LNCaP clone FGC (cell line): ENCODE measurements around the gene FAR2.

ENCODE experiments used
- DNase-seq: peaks from one replicate; pipeline ENCODE4 v3.0.0-alpha.2; 2011; ENCODE audit warnings: low read depth
- H3K4me3 ChIP-seq: 2 replicates; pipeline ENCODE4 v1.5.1; 2011; ENCODE audit warnings: mild to moderate bottlenecking, low read depth, low read length, control low read depth
- TF ChIP-seq, protein P1 (sequence below): IDR thresholded peaks from 2 replicates; pipeline ENCODE4 v1.5.1; 2012; ENCODE audit warnings: mild to moderate bottlenecking; ENCODE audit not compliant: control insufficient read depth, insufficient read depth; ENCODE audit errors: extremely low read depth

The FAR2 gene

DNA sequence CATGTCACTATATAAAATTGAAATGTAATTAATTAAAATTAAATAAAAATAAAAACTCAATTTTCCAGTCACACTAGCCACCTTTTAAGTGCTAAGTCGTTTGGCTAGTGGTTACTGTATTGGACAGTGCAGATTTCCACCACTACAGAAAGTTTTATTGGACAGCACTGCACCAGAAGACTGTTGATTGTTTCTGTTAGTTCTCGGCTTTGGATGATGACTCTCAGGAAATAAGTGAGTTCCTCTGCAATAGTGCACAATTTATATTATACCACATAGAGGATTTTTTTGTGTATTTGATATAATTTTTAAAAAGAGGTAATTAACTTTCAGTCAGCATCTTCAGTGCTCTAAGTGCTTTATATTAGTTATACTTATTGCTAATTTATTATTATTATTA is 52.7 kb downstream of the FAR2 start:
- TF ChIP-seq, protein P1, sequence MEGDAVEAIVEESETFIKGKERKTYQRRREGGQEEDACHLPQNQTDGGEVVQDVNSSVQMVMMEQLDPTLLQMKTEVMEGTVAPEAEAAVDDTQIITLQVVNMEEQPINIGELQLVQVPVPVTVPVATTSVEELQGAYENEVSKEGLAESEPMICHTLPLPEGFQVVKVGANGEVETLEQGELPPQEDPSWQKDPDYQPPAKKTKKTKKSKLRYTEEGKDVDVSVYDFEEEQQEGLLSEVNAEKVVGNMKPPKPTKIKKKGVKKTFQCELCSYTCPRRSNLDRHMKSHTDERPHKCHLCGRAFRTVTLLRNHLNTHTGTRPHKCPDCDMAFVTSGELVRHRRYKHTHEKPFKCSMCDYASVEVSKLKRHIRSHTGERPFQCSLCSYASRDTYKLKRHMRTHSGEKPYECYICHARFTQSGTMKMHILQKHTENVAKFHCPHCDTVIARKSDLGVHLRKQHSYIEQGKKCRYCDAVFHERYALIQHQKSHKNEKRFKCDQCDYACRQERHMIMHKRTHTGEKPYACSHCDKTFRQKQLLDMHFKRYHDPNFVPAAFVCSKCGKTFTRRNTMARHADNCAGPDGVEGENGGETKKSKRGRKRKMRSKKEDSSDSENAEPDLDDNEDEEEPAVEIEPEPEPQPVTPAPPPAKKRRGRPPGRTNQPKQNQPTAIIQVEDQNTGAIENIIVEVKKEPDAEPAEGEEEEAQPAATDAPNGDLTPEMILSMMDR = no peak
- H3K4me3 ChIP-seq = no peak overlapping the region
- DNase-seq = no peak

DNA sequence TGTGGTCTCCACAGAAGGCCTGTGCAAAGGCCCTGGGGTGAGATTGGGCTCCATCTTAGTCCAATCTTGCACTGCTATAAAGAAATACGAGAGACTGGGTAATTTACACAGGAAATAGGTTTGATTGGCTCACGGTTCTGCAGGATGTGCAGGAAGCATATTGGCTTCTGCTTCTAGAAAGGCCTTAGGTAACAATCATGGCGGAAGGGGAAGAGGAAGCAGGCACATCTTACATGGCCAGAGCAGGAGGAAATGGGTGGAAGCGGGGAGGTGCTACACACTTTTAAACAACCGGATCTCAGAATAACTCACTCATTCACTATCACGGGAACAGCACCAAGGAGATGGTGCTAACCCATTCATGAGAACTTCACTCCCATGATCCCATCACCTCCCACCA is 55.4 kb downstream of the FAR2 start:
- no peak overlapping the region for H3K4me3 ChIP-seq
- TF ChIP-seq, protein P1 = no peak
- DNase-seq = no peak

DNA sequence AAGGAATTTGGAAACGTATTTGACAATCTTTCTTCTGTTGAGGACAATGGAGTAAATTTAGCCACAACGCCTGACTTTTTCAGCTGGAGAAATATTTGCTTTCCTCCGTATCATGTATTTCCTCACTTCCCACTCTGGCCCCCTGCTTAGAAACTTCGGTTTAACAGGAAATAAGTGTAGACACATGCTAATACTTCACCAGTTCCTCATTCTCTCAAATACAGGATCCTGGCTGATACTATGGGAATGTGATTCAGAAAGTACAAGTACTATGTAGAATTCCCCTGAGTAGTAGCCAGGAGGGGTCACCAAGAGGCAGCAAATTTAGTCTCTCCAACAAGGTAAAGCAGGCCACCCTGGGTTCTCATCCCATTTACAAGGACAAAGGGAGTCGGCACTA is 58.0 kb downstream of the FAR2 start:
- TF ChIP-seq, protein P1 = no peak
- no peak overlapping the region for H3K4me3 ChIP-seq
- no peak for DNase-seq

DNA sequence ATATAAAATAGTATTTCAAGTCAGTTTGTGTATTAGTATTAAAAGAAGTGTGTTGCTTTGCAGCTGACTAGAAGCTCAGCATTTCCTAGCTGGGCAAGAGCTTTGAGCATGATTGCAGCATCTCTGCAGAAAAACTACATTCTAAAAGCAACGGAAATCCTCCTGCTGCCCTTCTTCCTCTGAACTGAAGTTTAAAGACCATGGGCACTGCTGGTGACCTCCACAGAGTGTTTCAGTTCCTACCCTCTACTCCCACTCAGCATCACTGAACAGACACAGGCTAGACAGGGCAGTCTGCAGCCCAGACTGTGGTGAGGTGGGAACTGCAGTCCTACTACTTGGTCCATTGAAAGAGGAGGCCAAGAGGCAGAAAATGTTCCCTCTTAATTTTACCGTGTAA is 59.0 kb downstream of the FAR2 start:
- TF ChIP-seq, protein P1 = no peak
- no peak for DNase-seq
- no peak overlapping the region for H3K4me3 ChIP-seq

DNA sequence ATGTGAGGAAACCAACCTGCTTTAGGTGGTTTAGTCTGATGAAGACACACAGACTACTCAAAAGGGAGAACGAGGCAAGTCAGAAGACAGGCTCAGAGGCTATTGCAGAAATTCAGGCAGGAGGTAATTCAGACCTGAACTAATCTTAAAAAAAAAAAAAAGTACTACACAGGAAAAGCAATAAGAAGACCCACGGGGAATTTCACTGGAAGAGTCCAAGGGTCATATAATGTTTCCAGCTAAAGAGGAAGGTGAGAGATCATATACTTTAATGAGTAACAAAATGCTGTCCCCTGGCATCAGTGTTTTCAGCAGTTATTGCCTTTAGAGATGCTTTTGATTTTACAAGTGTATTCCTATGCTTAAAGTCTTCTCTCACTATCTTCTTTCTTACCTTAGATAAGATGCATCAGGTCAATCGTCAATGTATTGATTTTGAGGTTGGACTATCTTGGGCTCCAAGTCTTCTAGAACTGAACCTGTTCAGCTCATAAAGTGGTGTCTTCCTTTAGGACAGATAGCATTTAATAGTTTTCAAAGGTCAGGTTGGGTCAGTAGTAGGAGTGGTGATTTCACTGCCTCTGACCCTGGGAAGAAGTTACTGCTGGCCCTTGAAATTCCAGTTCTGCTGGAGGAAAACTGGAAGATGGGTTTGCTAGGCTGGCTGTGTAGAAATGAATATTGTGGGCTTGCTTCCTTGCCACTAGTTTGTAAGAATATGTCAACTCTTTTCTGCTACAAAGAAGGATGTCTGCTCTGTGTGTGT is 60.0 kb downstream of the FAR2 start:
- TF ChIP-seq, protein P1 = no peak
- DNase-seq = no peak
- no peak overlapping the region for H3K4me3 ChIP-seq

DNA sequence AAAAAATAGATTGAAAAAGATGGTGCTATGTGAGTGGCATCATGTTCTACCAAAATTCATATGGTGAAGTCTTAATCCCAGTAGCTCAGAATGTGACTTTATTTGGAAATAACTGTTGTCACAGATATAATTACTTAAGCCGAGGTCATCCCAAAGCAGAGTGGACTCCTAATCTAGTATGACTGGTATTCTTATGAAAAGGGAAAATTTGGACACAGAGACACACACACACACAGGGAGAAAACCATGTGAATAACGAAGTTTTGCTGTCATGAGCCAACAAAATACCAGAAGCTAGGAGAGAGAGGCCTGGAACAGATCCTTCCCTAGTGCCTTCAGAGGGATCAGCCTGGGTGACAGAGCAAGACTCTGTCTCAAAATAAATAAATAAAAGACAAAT is 62.6 kb downstream of the FAR2 start:
- H3K4me3 ChIP-seq = no peak overlapping the region
- TF ChIP-seq, protein P1 = no peak
- no peak for DNase-seq
